ENCODE results near the gene DOK3.

DNA sequence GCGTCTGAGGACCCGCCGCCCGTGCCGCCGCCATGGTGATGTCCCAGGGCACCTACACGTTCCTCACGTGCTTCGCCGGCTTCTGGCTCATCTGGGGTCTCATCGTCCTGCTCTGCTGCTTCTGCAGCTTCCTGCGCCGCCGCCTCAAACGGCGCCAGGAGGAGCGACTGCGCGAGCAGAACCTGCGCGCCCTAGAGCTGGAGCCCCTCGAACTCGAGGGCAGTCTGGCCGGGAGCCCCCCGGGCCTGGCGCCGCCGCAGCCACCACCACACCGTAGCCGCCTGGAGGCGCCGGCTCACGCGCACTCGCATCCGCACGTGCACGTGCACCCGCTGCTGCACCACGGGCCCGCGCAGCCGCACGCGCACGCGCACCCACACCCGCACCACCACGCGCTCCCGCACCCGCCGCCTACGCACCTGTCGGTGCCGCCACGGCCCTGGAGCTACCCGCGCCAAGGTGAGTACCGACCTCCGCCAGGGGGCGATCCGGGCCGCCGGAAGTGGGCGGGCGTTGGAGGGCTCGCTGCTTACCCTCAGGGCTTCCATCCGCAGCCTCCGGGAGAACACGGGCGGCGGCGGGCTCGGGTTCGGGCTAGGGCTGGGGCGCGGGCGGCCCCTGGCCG is 54.5 kb downstream of the DOK3 start:
- TF ChIP-seq, protein P1, sequence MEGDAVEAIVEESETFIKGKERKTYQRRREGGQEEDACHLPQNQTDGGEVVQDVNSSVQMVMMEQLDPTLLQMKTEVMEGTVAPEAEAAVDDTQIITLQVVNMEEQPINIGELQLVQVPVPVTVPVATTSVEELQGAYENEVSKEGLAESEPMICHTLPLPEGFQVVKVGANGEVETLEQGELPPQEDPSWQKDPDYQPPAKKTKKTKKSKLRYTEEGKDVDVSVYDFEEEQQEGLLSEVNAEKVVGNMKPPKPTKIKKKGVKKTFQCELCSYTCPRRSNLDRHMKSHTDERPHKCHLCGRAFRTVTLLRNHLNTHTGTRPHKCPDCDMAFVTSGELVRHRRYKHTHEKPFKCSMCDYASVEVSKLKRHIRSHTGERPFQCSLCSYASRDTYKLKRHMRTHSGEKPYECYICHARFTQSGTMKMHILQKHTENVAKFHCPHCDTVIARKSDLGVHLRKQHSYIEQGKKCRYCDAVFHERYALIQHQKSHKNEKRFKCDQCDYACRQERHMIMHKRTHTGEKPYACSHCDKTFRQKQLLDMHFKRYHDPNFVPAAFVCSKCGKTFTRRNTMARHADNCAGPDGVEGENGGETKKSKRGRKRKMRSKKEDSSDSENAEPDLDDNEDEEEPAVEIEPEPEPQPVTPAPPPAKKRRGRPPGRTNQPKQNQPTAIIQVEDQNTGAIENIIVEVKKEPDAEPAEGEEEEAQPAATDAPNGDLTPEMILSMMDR (conservative IDR thresholded peaks at IDR 0.05) = no peak; the same call in none of the 2 replicates
- TF ChIP-seq ZFX (IDR thresholded peaks at IDR 0.05) = no peak
